GM23248 (cell line): ENCODE data around the gene TRIM9. TPM values are rescaled to one million over a fixed set of nuclear protein-coding genes. Genes with fewer than 3 reads are reported as not detected.

Experiments used
- DNase-seq: peaks from one replicate; pipeline ENCODE4 v3.0.0-alpha.2; 2015
- H2AFZ ChIP-seq: fragments of 200-600 bp; sonication (generic); 2 replicates; pipeline ENCODE4 v1.6.1; 2016; ENCODE audit warnings: antibody characterized with exemption
- H3F3A ChIP-seq: fragments of 200-600 bp; sonication (generic); 2 replicates; pipeline ENCODE4 v1.6.1; 2016; ENCODE audit warnings: mild to moderate bottlenecking, antibody characterized with exemption, mixed run types; ENCODE audit not compliant: insufficient read depth
- H3K27ac ChIP-seq: fragments of 200-600 bp; sonication (generic); 2 replicates; pipeline ENCODE4 v1.5.1; 2016; ENCODE audit warnings: mild to moderate bottlenecking
- H3K27me3 ChIP-seq: fragments of 200-600 bp; sonication (generic); replicated peaks from 2 replicates; pipeline ENCODE4 v1.6.1; 2016; ENCODE audit warnings: mild to moderate bottlenecking; ENCODE audit not compliant: insufficient read depth
- H3K36me3 ChIP-seq: fragments of 200-600 bp; sonication (generic); 2 replicates; pipeline ENCODE4 v1.6.1; 2016; ENCODE audit warnings: low read depth, mild to moderate bottlenecking
- H3K4me1 ChIP-seq: fragments of 200-600 bp; sonication (generic); 2 replicates; pipeline ENCODE4 v1.6.1; 2016; ENCODE audit warnings: mild to moderate bottlenecking; ENCODE audit not compliant: insufficient read depth
- H3K4me2 ChIP-seq: fragments of 200-600 bp; sonication (generic); one replicate; pipeline ENCODE4 v1.6.1; 2016; ENCODE audit warnings: mild to moderate bottlenecking; ENCODE audit not compliant: unreplicated experiment
- H3K4me3 ChIP-seq: fragments of 200-600 bp; sonication (generic); 2 replicates; pipeline ENCODE4 v1.5.1; 2016; ENCODE audit warnings: mild to moderate bottlenecking
- H3K79me2 ChIP-seq: fragments of 200-600 bp; sonication (generic); 2 replicates; pipeline ENCODE4 v1.6.1; 2016; ENCODE audit warnings: mild to moderate bottlenecking; ENCODE audit not compliant: insufficient read depth
- H3K9ac ChIP-seq: fragments of 200-600 bp; sonication (generic); 2 replicates; pipeline ENCODE4 v1.6.1; 2016; ENCODE audit warnings: mild to moderate bottlenecking
- H3K9me2 ChIP-seq: fragments of 200-600 bp; sonication (generic); 2 replicates; pipeline ENCODE4 v1.6.1; 2016; ENCODE audit warnings: mixed run types, mild to moderate bottlenecking, moderate library complexity; ENCODE audit not compliant: insufficient read depth
- H3K9me3 ChIP-seq: fragments of 200-600 bp; sonication (generic); one replicate; pipeline ENCODE4 v1.6.1; 2017; ENCODE audit warnings: low read depth
- H4K20me1 ChIP-seq: fragments of 200-600 bp; sonication (generic); 2 replicates; pipeline ENCODE4 v1.6.0; 2016; ENCODE audit not compliant: insufficient read depth
- EZH2 ChIP-seq: fragments of 200-600 bp; sonication (generic); IDR thresholded peaks from 2 replicates; pipeline ENCODE4 v1.6.1; 2018; ENCODE audit warnings: antibody characterized with exemption, mild to moderate bottlenecking; ENCODE audit not compliant: insufficient read depth, poor library complexity, severe bottlenecking
- EZH2phosphoT487 ChIP-seq: fragments of 200-600 bp; sonication (generic); IDR thresholded peaks from 2 replicates; pipeline ENCODE4 v1.6.1; 2018; ENCODE audit warnings: antibody characterized with exemption, moderate library complexity, mild to moderate bottlenecking, low read depth; ENCODE audit not compliant: insufficient read depth
- WGBS, 2 experiments: methylation state at CpG; one replicate each; pipeline ENCODE4 v1.1.6; 2015 to 2017; ENCODE audit warnings: low lambda C conversion rate in 2 of 2, low coverage in 1 of 2; ENCODE audit errors: missing lambda C conversion rate in 2 of 2; 5-methylcytosine and 5-hydroxymethylcytosine counted together
- in situ Hi-C: fragments of 300-500 bp; cut with MboI; formaldehyde crosslinking; loops from 2 replicates; pipeline ENCODE4 v1.15.0; 2020
- polyA plus RNA-seq: library from polyadenylated mRNA; unstranded; fragments of >200 nt; fragmentation: Nextera tagmentation; extraction: Ambion mirVana; gene quantifications from 2 replicates; pipeline ENCODE4 v1.2.1, GENCODE V29; 2016
- total RNA-seq: library from RNA; depleted of rRNA; stranded (reverse); fragments of >200 nt; shearing (Covaris generic); gene quantifications from 2 replicates; pipeline ENCODE4 v1.2.3, GENCODE V29; 2014

TRIM9 gene
- total and polyA plus RNA-seq, 2 experiments from 2014 or later: 0.25 to 0.32 TPM

DNA sequence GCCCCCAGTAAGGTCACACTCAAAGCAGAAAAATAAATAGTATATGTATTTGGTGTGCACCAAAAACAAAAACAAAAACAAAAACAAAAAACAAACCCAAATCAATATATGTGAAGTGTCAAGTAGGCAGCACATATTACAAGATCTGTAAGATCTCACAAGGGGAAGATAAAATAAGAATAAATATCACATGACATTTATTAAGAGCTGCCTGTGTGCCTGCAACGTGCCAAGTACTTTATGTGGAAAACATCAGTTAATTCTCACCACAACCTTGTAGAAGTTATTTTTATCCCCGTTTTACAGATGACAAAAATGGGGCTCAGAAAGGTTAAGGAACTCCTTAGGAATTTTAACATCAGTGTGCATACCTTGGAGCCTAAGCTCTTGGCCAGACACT lies 26.6 kb downstream of the TRIM9 start:
- no peak for DNase-seq
- Histone ChIP-seq H3K27me3 (0 out of 2 replicates have a peak, but pooled peaks cover 3% of the 10 kb centered on the region), H3K4me1 (peaks cover 6% of the 10 kb centered on the region; the same call in 1 of the 2 replicates), H4K20me1 (no peaks in the 10 kb centered on the region; the same call in 1 of the 2 replicates), H2AFZ (no peak overlapping the region), H3K27ac (no peak overlapping the region), H3K9ac (no peak overlapping the region), H3K4me3 (no peak overlapping the region), H3K79me2 (no peaks in the 10 kb centered on the region), H3K36me3 (no peaks in the 10 kb centered on the region), H3K4me2 (no peak overlapping the region), H3K9me3 (no peaks in the 10 kb centered on the region), H3K9me2 (no peaks in the 10 kb centered on the region), H3F3A (0 out of 2 replicates have a peak, but pooled peaks cover 7% of the 10 kb centered on the region)
- whole genome bisulfite sequencing, 2 experiments: 41 to 48% methylated on average over 2 of the region's 2 CpGs
- in situ Hi-C loops: no loop called here
- no peak for TF ChIP-seq EZH2
- no peak for TF ChIP-seq EZH2phosphoT487

DNA sequence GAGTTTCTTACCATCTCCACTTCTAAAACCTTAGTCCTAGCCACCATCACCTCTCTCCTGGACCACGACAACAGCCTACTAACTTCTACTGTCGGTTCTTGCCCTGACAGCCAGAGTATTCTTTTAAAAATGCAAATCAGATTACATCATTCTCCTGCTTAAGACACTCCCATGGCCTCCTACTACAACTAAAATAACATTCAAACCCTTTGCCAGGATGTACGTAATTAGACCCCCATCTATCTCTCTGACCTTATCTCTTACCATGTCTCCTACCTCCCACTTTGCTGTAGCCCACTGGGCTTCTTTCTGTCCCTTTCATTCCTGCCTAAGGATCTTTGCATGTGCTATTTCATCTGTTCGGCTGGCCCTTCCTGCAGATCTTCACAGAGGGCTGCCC lies 27.6 kb downstream of the TRIM9 start:
- WGBS, 2 experiments: 70 to 71% methylated on average over 4 of the region's 4 CpGs

DNA sequence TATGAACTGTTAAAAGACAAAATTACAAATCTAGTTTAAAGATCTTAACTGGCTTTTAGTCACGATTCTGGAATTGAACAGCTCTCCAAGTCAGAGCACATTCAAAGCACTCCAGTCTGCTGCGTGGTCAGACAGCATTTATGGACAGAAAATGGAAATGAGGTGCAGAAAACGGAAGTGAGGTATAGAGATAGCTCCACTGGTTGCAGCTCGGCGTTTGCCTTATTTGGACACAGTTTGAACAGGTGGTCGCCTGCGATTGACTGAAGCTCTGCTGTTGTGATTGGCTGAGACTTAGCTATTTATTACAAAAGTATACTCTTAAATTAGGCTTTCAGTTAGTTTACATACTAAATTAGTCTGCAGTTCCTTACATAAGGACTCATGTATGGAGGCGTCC lies 28.3 kb downstream of the TRIM9 start:
- no peaks in the 10 kb centered on the region; the same call in 1 of the 2 replicates for H4K20me1 ChIP-seq
- no peak overlapping the region for H2AFZ ChIP-seq
- H3F3A ChIP-seq: 0 out of 2 replicates have a peak, but pooled peaks cover 7% of the 10 kb centered on the region
- peaks cover 6% of the 10 kb centered on the region; the same call in 1 of the 2 replicates for H3K4me1 ChIP-seq
- no peaks in the 10 kb centered on the region for H3K36me3 ChIP-seq
- H3K9me3 ChIP-seq: no peaks in the 10 kb centered on the region
- H3K27me3 ChIP-seq: no peaks in the 10 kb centered on the region
- H3K9ac ChIP-seq: no peak overlapping the region
- DNase-seq: no peak
- in situ Hi-C loops: no loop called here
- no peaks in the 10 kb centered on the region for H3K79me2 ChIP-seq
- H3K9me2 ChIP-seq: no peaks in the 10 kb centered on the region
- WGBS, 2 experiments: 75 to 78% methylated on average over 8 of the region's 8 CpGs
- no peak overlapping the region for H3K4me2 ChIP-seq
- H3K27ac ChIP-seq: no peak overlapping the region
- H3K4me3 ChIP-seq: no peak overlapping the region
- TF ChIP-seq EZH2phosphoT487 (no peak), EZH2 (no peak)

More for the DNA sequence above, 27.6 kb downstream of the TRIM9 start:
- Histone ChIP-seq H3K9me2 (no peaks in the 10 kb centered on the region), H3K9ac (no peak overlapping the region), H3K4me2 (no peak overlapping the region), H3K27me3 (no peaks in the 10 kb centered on the region), H3K36me3 (no peaks in the 10 kb centered on the region), H4K20me1 (no peaks in the 10 kb centered on the region; the same call in 1 of the 2 replicates), H3K4me3 (no peak overlapping the region), H3K9me3 (no peaks in the 10 kb centered on the region), H2AFZ (no peak overlapping the region), H3F3A (0 out of 2 replicates have a peak, but pooled peaks cover 7% of the 10 kb centered on the region), H3K4me1 (peaks cover 6% of the 10 kb centered on the region; the same call in 1 of the 2 replicates), H3K27ac (no peak overlapping the region), H3K79me2 (no peaks in the 10 kb centered on the region)
- DNase-seq: no peak
- TF ChIP-seq EZH2 (no peak), EZH2phosphoT487 (no peak)
- in situ Hi-C loops: no loop called here

DNA sequence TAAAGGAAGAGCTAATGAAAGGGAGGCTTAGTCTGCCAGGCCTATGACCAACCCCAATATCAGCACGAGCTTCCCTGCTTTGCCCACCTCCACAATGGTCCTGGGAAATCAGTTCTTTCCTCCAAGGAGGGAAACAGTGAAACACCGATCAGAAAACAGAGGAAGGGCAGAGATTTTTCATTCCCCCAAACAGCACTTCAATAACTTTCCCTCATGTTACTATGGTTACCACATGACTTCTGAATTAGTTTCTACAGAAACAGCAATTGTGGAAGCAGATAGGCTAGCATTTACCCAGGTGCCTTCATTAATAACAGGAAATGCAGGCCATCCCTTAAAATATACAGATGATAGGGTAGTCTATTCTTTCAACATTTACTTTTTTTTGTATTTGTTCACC lies 35.9 kb downstream of the TRIM9 start:
- H3K36me3 ChIP-seq: no peaks in the 10 kb centered on the region
- no peaks in the 10 kb centered on the region for H4K20me1 ChIP-seq
- no peaks in the 10 kb centered on the region for H3K4me1 ChIP-seq
- H3K79me2 ChIP-seq: no peaks in the 10 kb centered on the region
- 63 to 68% methylated on average over 2 of the region's 2 CpGs for WGBS, 2 experiments
- H3K9me2 ChIP-seq: no peaks in the 10 kb centered on the region
- no peaks in the 10 kb centered on the region for H3K9me3 ChIP-seq
- no peaks in the 10 kb centered on the region for H3K27me3 ChIP-seq
- H3K27ac ChIP-seq: no peak overlapping the region
- H3K4me3 ChIP-seq: no peak overlapping the region
- no peak overlapping the region for H2AFZ ChIP-seq
- no peak for DNase-seq
- no peak overlapping the region for H3K4me2 ChIP-seq
- TF ChIP-seq EZH2phosphoT487: no peak
- no peak for TF ChIP-seq EZH2
- H3K9ac ChIP-seq: no peak overlapping the region
- no peaks in the 10 kb centered on the region for H3F3A ChIP-seq
- in situ Hi-C loops: no loop called here

DNA sequence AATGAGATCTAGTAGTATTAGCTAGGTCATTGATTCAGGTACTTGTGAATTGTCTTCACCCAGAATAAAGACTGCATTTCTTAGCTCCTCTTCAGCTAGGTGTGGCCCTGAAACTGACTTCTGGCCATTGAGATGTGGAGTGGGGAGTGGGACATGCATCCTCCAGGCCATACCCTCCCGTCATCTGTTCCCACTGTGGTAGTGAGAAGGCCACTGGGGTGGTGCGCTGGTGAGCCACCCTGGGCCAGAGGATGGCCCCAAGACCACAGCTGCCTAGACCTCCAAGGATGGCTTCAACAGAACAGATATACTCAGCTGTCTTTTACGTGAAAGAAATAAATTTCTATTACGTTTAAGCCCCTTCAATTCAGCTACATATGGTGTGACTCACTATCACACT lies 36.5 kb downstream of the TRIM9 start:
- in situ Hi-C loops: no loop called here
- Histone ChIP-seq H2AFZ (no peak overlapping the region), H3K4me1 (no peaks in the 10 kb centered on the region), H3K4me3 (no peak overlapping the region), H3K36me3 (no peaks in the 10 kb centered on the region), H3K27ac (no peak overlapping the region), H3F3A (no peaks in the 10 kb centered on the region), H3K79me2 (no peaks in the 10 kb centered on the region), H3K9me3 (no peaks in the 10 kb centered on the region), H3K9me2 (no peaks in the 10 kb centered on the region), H3K4me2 (no peak overlapping the region), H3K9ac (no peak overlapping the region), H4K20me1 (no peaks in the 10 kb centered on the region), H3K27me3 (no peaks in the 10 kb centered on the region)
- DNase-seq: no peak
- TF ChIP-seq EZH2: no peak
- 91 to 94% methylated on average over 4 of the region's 4 CpGs for WGBS, 2 experiments
